GM18517 (cell line): Measurements from ENCODE around the gene FEZ2.

ENCODE experiments used
- ATAC-seq: cut with Tn5 transposase; IDR thresholded peaks from one replicate; pipeline ENCODE4 v1.9.1; 2021; ENCODE audit warnings: mild to moderate bottlenecking, moderate library complexity; ENCODE audit not compliant: unreplicated experiment

The FEZ2 gene

DNA sequence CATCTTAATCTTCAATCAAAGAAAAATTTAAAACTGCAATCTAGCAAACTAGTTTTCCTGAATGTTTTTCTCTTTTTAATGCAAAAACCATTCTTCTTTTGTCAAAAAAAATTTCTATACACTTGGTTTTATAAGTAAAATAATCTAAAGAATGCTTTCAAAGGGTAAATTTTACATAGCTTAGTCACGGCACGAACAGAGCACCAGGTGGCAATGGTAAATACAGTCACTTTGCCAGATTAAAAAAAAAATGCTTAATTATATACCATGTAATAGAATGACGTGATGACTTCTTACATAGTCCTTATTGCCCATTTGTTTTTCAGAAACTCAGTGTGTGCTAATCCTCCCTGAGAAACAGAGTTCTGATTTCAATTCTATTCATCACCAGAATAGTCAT lies 10.4 kb downstream of the FEZ2 start:
- no peak for ATAC-seq

DNA sequence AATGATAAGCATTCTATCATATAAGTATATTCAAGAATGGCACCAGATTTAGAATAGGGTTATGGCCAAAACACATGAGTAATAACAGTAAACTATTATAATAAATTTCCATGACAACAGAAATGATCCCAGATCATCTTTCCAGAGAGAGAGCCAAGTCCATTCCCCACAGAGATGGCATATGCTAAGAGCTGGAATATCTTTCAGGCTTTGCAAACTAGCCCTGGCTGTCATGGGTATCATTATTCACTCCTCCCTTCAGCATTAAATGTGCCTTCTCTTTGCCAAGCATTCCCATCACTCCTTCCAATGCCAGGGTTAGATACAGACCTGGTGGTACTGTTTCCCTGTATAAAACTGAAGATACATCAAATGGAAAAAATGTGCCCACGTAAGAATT lies 10.9 kb downstream of the FEZ2 start:
- ATAC-seq: no peak

DNA sequence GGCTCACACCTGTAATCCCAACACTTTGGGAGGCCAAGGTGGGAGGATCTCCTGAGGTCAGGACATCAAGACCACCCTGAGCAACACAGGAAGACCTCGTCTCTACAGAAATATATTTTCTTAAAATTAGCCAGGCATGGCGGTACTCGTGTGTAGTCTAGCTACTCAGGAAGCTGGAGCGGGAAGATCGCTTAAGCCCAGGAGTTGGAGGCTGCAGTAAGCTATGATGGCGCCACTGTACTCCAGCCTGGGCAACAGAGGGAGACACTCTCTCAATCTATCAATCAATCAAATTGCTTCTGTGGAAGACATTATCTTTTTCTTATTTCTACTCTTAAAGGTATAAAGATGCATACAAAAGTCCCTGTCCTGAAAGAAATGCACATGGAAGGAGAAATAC lies 11.3 kb downstream of the FEZ2 start:
- no peak for ATAC-seq

- no peak for ATAC-seq
Measured at GRCh38 chr2:36584148-36584794, 13.7 kb downstream of the FEZ2 start.

- ATAC-seq: no peak
Measured at GRCh38 chr2:36582951-36583350, 15.0 kb downstream of the FEZ2 start.

DNA sequence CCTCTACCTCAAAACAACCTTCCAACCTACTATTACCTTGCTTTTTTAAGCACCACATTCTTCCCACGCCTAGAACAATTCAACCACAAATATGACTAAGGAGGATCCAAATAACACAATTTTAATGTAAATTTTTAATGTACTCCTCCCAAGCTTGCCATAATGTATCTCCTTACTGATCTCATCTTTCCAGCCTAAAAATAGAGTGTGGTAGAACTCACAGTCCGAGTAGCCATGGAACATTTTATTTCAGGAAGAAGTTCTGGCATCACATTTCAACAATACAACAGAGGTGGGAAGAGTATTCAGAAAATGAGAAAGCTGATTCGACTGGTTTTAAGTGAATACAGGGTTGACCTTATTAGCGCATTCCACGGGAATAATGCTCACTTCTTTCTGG lies 15.4 kb downstream of the FEZ2 start:
- ATAC-seq: no peak

- ATAC-seq: no peak
Measured at GRCh38 chr2:36579297-36579664, 18.7 kb downstream of the FEZ2 start.

- ATAC-seq: no peak
Measured at GRCh38 chr2:36578343-36579296, 19.3 kb downstream of the FEZ2 start.

- ATAC-seq: no peak
Measured at GRCh38 chr2:36577884-36578283, 20.1 kb downstream of the FEZ2 start.

GRCh38 chr2:36574560-36574959 lies 23.4 kb downstream of the FEZ2 start:
- ATAC-seq: no peak

DNA sequence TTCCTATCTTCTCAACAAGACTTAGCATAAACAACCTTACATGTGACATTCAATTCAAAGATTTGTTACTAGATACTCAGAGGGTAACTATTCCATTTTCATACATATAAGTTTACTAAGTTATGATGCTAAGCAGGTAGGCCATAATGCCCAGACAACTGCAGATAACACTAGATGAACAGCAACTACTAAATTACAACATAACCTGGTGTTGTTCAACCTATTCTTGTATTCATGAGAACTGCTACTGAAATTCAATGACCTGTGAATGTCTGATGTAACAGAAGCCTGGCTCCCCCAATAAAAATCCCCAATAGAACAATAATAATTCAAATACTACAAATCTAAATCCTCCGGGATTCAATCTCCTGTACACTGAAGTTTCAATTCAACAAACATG lies 24.8 kb downstream of the FEZ2 start:
- no peak for ATAC-seq

GRCh38 chr2:36572719-36573059 lies 25.3 kb downstream of the FEZ2 start:
- no peak for ATAC-seq

GRCh38 chr2:36572054-36572718 lies 25.8 kb downstream of the FEZ2 start:
- ATAC-seq: no peak

DNA sequence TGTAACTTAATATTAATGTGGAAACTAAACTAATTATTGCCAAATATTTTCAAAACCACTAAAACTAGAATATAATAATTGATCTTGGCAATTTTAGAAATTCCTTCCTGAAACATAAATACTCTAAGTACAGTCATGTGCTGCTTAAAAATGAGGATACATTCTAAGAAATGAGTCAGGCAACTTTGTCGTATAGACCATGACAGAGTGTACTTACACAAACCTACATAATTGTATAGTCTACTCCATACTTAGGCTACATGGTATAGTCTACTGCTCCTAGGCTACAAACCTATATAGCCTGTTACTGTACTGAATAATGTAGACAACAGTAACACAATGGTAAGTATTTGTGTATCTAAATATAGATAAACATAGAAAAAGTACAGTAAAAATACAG lies 27.6 kb downstream of the FEZ2 start:
- no peak for ATAC-seq

- no peak for ATAC-seq
Measured at GRCh38 chr2:36569267-36569856, 28.6 kb downstream of the FEZ2 start.

- no peak for ATAC-seq
Measured at GRCh38 chr2:36568516-36569246, 29.3 kb downstream of the FEZ2 start.

DNA sequence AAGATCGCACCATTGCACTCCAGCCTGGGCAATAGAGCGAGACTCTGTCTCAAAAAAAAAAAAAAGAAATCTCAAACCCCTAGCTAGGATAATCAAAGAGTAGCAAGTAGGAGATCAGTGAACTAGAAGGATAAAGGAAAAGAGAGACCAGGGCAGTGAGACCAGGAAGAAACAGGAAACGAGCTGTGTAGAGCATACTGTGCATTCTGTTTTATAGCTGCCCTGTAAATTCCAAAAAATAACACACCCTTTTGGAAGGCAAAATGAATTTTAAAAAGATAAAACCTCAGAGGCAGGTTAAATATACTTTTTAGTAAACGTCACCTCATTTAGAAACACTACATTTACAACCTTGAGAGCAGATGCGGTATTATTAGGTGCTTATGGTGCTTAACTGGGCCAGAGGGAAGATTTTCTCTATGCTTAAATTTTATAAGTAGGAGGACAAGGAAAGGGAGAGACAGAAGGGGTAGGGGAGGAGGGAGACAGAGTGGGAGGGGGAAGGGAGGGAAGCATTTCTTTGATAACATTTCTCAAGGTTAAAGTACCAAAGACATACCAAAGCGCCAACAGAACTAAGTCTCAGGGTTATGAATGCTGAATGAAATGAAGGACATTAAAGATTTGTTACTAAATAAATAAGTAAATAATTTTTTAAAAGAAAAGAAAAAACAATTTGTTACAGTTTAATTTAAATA lies 30.1 kb downstream of the FEZ2 start:
- no peak for ATAC-seq

GRCh38 chr2:36566887-36567286 lies 31.1 kb downstream of the FEZ2 start:
- no peak for ATAC-seq

DNA sequence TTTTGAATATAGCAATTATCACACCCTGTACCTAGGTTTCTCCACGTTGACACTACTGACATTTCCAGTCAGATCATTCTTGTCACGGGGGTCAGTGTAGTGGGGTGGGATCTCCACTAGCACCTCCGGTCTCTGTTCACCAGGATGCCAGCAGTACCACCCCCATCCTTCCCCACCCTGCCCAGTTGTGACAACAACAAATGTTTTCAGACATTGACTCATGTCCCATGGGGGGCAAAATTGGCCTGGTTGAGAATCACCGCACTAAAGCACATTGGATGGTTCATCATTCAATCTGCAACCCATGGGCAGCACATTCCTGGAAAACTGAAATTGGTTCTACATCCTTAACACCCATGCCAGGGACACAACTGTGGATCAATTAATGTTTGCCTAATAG lies 32.3 kb downstream of the FEZ2 start:
- no peak for ATAC-seq

GRCh38 chr2:36564377-36564930 lies 33.5 kb downstream of the FEZ2 start:
- ATAC-seq: no peak
